HepG2 (cell line): ENCODE data around the gene CFAP119. TPM values are rescaled to one million over a fixed set of nuclear protein-coding genes. Genes with fewer than 3 reads are reported as not detected.

Source experiments
- ASH2L ChIP-seq: fragments of 300-600, 200-600 bp; sonication (generic); IDR thresholded peaks from 2 replicates; pipeline ENCODE4 v1.7.0; 2017; ENCODE audit warnings: low read depth, mild to moderate bottlenecking, moderate library complexity, mixed read lengths, low read length; ENCODE audit not compliant: insufficient read length
- ATF1 ChIP-seq: IDR thresholded peaks from 2 replicates; pipeline ENCODE4 v1.6.1; 2016; ENCODE audit warnings: mild to moderate bottlenecking, control low read depth
- CEBPG ChIP-seq: IDR thresholded peaks from 2 replicates; pipeline ENCODE4 v1.6.1; 2016
- CENPX ChIP-seq: sonication (generic); formaldehyde crosslinking; IDR thresholded peaks from 2 replicates; pipeline ENCODE4 v1.9.0; 2021; ENCODE audit warnings: mild to moderate bottlenecking, missing genetic modification reagents, moderate library complexity
- DNMT1 ChIP-seq: sonication (generic); formaldehyde crosslinking; IDR thresholded peaks from 2 replicates; pipeline ENCODE4 v1.5.1; 2020; ENCODE audit warnings: mild to moderate bottlenecking, missing genetic modification reagents
- DR1 ChIP-seq: sonication (generic); formaldehyde crosslinking; IDR thresholded peaks from 2 replicates; pipeline ENCODE4 v1.8.0; 2021; ENCODE audit warnings: mild to moderate bottlenecking, missing genetic modification reagents, inconsistent platforms
- EHMT2 ChIP-seq: fragments of 200-600 bp; sonication (generic); IDR thresholded peaks from 2 replicates; pipeline ENCODE4 v1.7.0; 2017; ENCODE audit warnings: antibody characterized with exemption, low read depth, low read length, borderline replicate concordance
- FOXA3 ChIP-seq: IDR thresholded peaks from 2 replicates; pipeline ENCODE4 v1.6.1; 2016; ENCODE audit warnings: missing genetic modification reagents, missing compliant biosample characterization
- FUBP1 ChIP-seq: sonication (generic); formaldehyde crosslinking; IDR thresholded peaks from 2 replicates; pipeline ENCODE4 v1.5.1; 2020; ENCODE audit warnings: missing genetic modification reagents, mild to moderate bottlenecking, borderline replicate concordance
- HDAC2 ChIP-seq: sonication (generic); formaldehyde crosslinking; IDR thresholded peaks from 2 replicates; pipeline ENCODE4 v1.4.0; 2020; ENCODE audit warnings: missing genetic modification reagents
- KDM6A ChIP-seq: IDR thresholded peaks from 2 replicates; pipeline ENCODE4 v1.6.1; 2016; ENCODE audit warnings: low read depth
- NR1H2 ChIP-seq: sonication (generic); formaldehyde crosslinking; IDR thresholded peaks from 2 replicates; pipeline ENCODE4 v1.8.1; 2022; ENCODE audit warnings: low read depth, missing genetic modification reagents, borderline replicate concordance
- PBX2 ChIP-seq: IDR thresholded peaks from 2 replicates; pipeline ENCODE4 v1.6.1; 2016; ENCODE audit warnings: control low read depth
- PHF21A ChIP-seq: sonication (generic); formaldehyde crosslinking; IDR thresholded peaks from 2 replicates; pipeline ENCODE4 v1.5.0; 2020; ENCODE audit warnings: mild to moderate bottlenecking, missing genetic modification reagents
- RNF2 ChIP-seq: fragments of 450-650 bp; conservative IDR thresholded peaks from 2 replicates; pipeline ENCODE4 v1.6.1; 2016; ENCODE audit warnings: low read depth
- SALL1 ChIP-seq: sonication (generic); formaldehyde crosslinking; IDR thresholded peaks from 2 replicates; pipeline ENCODE4 v1.8.0; 2022; ENCODE audit warnings: mild to moderate bottlenecking, missing genetic modification reagents
- SATB2 ChIP-seq: sonication (generic); formaldehyde crosslinking; IDR thresholded peaks from 2 replicates; pipeline ENCODE4 v1.5.0; 2020; ENCODE audit warnings: missing genetic modification reagents
- ZFP90 ChIP-seq: sonication (generic); formaldehyde crosslinking; IDR thresholded peaks from 2 replicates; pipeline ENCODE4 v1.8.0; 2022; ENCODE audit warnings: missing genetic modification reagents, mild to moderate bottlenecking, inconsistent platforms, borderline replicate concordance
- ZNF3 ChIP-seq: IDR thresholded peaks from 2 replicates; pipeline ENCODE4 v1.7.0; 2017; ENCODE audit warnings: inconsistent platforms
- ZNF513 ChIP-seq: sonication (generic); formaldehyde crosslinking; conservative IDR thresholded peaks from 2 replicates; pipeline ENCODE4 v1.5.0; 2020; ENCODE audit warnings: missing genetic modification reagents
- ZNF530 ChIP-seq: sonication (generic); formaldehyde crosslinking; IDR thresholded peaks from 2 replicates; pipeline ENCODE4 v1.5.0; 2020; ENCODE audit warnings: low read depth, mild to moderate bottlenecking, missing genetic modification reagents
- ZNF570 ChIP-seq: sonication (generic); formaldehyde crosslinking; IDR thresholded peaks from 2 replicates; pipeline ENCODE4 v1.4.0; 2020; ENCODE audit warnings: mild to moderate bottlenecking, missing genetic modification reagents, borderline replicate concordance
- ZNF639 ChIP-seq: conservative IDR thresholded peaks from 2 replicates; pipeline ENCODE4 v1.6.1; 2018; ENCODE audit warnings: missing genetic modification reagents
- ZNF652 ChIP-seq: IDR thresholded peaks from 2 replicates; pipeline ENCODE4 v1.6.1; 2016; ENCODE audit warnings: low read depth, borderline replicate concordance
- ZNF713 ChIP-seq: sonication (generic); formaldehyde crosslinking; IDR thresholded peaks from 2 replicates; pipeline ENCODE4 v1.4.0; 2020; ENCODE audit warnings: mild to moderate bottlenecking, missing genetic modification reagents
- polyA plus RNA-seq, 8 experiments: library from polyadenylated mRNA; depleted of rRNA in 3 of 8; stranded (reverse) in 7 of 8; unstranded in 1 of 8; fragments of >200 nt; fragmentation: Illumina TruSeq in 4 of 8; extraction: Trizol in 4 of 8; gene quantifications; 2 replicates each; pipeline versions ENCODE4 v1.2.1 to v1.2.3, GENCODE V29; 2011 to 2016; ENCODE audit warnings: low read depth in 4 of 8, missing spikeins in 1 of 8, mixed read lengths in 1 of 8; ENCODE audit not compliant: insufficient read depth in 1 of 8
- total RNA-seq, 5 experiments: library from RNA; depleted of rRNA; stranded (reverse); fragments of >200 nt; fragmentation: Illumina TruSeq; extraction: Trizol; gene quantifications; 2 replicates each; pipeline ENCODE4 v1.2.3, GENCODE V29; 2016; ENCODE audit warnings: low read depth in 1 of 5

Gene CFAP119
- total and polyA plus RNA-seq, 2 of the 13 experiments (the other 11 are each of a cell fraction or from before 2014, with no cell fraction given), result 6.4 TPM

DNA sequence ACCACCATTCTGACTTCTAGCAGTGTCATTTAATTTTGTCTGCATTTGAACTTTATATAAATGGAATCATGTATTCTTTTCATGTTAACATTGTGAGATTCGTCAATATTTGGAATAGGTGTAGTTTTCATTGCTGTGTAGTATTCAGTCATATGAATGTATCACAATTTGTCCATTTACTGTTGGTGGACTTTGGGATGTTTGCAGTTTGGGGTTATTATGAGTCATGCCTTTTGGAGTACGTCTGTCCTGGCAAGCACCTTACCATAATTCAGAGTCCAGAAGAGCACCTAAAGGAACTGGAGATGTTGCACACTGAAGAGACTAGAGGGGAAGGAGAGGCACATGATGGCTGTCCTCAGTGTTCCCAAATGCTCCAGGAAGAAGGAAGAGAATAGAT lies 16.8 kb downstream of the CFAP119 start (continued):
- TF ChIP-seq CEBPG (CRISPR knock-in tag) (0 out of 2 replicates have a peak, but pooled peaks have one; percentile 9), ZFP90 (CRISPR knock-in tag) (no peak), EHMT2 (no peak), PBX2 (CRISPR knock-in tag) (no peak), CENPX (CRISPR knock-in tag) (no peak), HDAC2 (peak; percentile 65; the same call in 1 of the 2 replicates), PHF21A (no peak; the same call in 1 of the 2 replicates), RNF2 (no peak), DR1 (CRISPR knock-in tag) (no peak), FUBP1 (no peak), ZNF513 (CRISPR knock-in tag) (no peak), FOXA3 (CRISPR knock-in tag) (peak; percentile 54), DNMT1 (no peak), ZNF3 (CRISPR knock-in tag) (peak; percentile 98), ZNF639 (CRISPR knock-in tag) (no peak), ZNF570 (CRISPR knock-in tag) (no peak), NR1H2 (CRISPR knock-in tag) (peak; percentile 96), ASH2L (peak; percentile 25), ZNF530 (CRISPR knock-in tag) (no peak), KDM6A (CRISPR knock-in tag) (no peak), ZNF652 (CRISPR knock-in tag) (no peak), ZNF713 (CRISPR knock-in tag) (no peak), SALL1 (peak; percentile 62; the same call in 1 of the 2 replicates), ATF1 (CRISPR knock-in tag) (0 out of 2 replicates have a peak, but pooled peaks have one; percentile 34), SATB2 (CRISPR knock-in tag) (no peak)
